Fibroblast of peridontal ligament (primary cell): ENCODE data around the gene CEP55.

Source experiments
- DNase-seq: peaks from one replicate; pipeline ENCODE4 v3.0.0-alpha.2; 2010; ENCODE audit errors: extremely low read depth

The CEP55 gene

GRCh38 chr10:93566435-93567276, 70.2 kb downstream of the CEP55 start, which contains the start of gene FFAR4:
TSS of gene FFAR4 (plus strand) at chr10:93566665. CDS start at chr10:93566721, 56 bp downstream.
- no peak for DNase-seq

GRCh38 chr10:93567277-93568104, 71.1 kb downstream of the CEP55 start:
- DNase-seq, result no peak

- DNase-seq, result no peak
Observed at GRCh38 chr10:93568105-93568390, 71.6 kb downstream of the CEP55 start.

- no peak for DNase-seq
Observed at GRCh38 chr10:93570383-93570782, 74.0 kb downstream of the CEP55 start.

- no peak for DNase-seq
Observed at GRCh38 chr10:93572606-93573005, 76.2 kb downstream of the CEP55 start.

- DNase-seq, result no peak
Observed at GRCh38 chr10:93573051-93573909, 76.9 kb downstream of the CEP55 start.

GRCh38 chr10:93573924-93574323, 77.5 kb downstream of the CEP55 start:
- no peak for DNase-seq

- DNase-seq, result no peak
Observed at GRCh38 chr10:93576888-93577287, 80.5 kb downstream of the CEP55 start.

GRCh38 chr10:93577565-93577964, 81.2 kb downstream of the CEP55 start:
- DNase-seq, result no peak
